Stomach (tissue), 9 donors: ENCODE data around the gene RFTN1. TPM values are rescaled to one million over a fixed set of nuclear protein-coding genes. Genes with fewer than 3 reads are reported as not detected.
A peak's percentile ranks its signal among the peaks of the same experiment; 100 is the strongest.

Source experiments
- DNase-seq, 2 donors: peaks; one replicate each; pipeline versions ENCODE4 v3.0.0 to v3.0.0-alpha.2; 2013 to 2019
- H3K27ac ChIP-seq, 5 donors: fragments of 200-600 bp in 4 of 5; sonication (generic) in 4 of 5; one replicate each; pipeline ENCODE4 v1.5.1; 2013 to 2019; ENCODE audit warnings: mild to moderate bottlenecking in 1 of 5, moderate library complexity in 1 of 5
- H3K27me3 ChIP-seq, 3 donors: fragments of 200-600 bp; sonication (generic); one replicate each; pipeline ENCODE4 v1.5.1; 2017 to 2019; ENCODE audit warnings: mixed run types in 1 of 3
- H3K36me3 ChIP-seq, 4 donors: fragments of 200-600 bp; sonication (generic); 1 replicate in 3 of 4; 2 replicates in 1 of 4; pipeline ENCODE4 v1.5.1; 2016 to 2019
- H3K4me1 ChIP-seq, 4 donors: fragments of 200-600 bp; sonication (generic); one replicate each; pipeline ENCODE4 v1.5.1; 2016 to 2019
- H3K4me3 ChIP-seq, 4 donors: fragments of 200-600 bp; sonication (generic) in 3 of 4; one replicate each; pipeline ENCODE4 v1.5.1; 2016 to 2019; ENCODE audit warnings: mild to moderate bottlenecking in 1 of 4
- H3K9me3 ChIP-seq, 4 donors: fragments of 200-600 bp; sonication (generic); one replicate each; pipeline ENCODE4 v1.5.1; 2016 to 2019
- EP300 ChIP-seq: sonication (generic); formaldehyde crosslinking; IDR thresholded peaks from one replicate; pipeline ENCODE4 v1.6.1; 2017; ENCODE audit warnings: antibody characterized with exemption
- POLR2A ChIP-seq, 4 donors: fragments of 450-650 bp; IDR thresholded peaks; one replicate each; pipeline ENCODE4 v1.6.1; 2016; ENCODE audit warnings: antibody characterized with exemption in 4 of 4, control low read depth in 2 of 4, mild to moderate bottlenecking in 1 of 4, moderate library complexity in 1 of 4
- POLR2AphosphoS5 ChIP-seq, 3 donors: sonication (generic); formaldehyde crosslinking; IDR thresholded peaks; one replicate each; pipeline ENCODE4 v1.6.1; 2016; ENCODE audit warnings: antibody characterized with exemption in 3 of 3
- WGBS, 5 donors: extraction: QIAGEN DNeasy Blood & Tissue Kit in 3 of 5; methylation state at CpG; one replicate each; pipeline versions ENCODE4 v1.1.5 to v1.1.7; 2013 to 2018; 5-methylcytosine and 5-hydroxymethylcytosine counted together
- intact Hi-C: fragments of 100-400 bp; cut with DNase I; formaldehyde crosslinking; loops from one replicate; pipeline ENCODE4 v1.15.1; 2023; ENCODE audit warnings: low total_unique reads
- polyA plus RNA-seq, 3 donors: library from polyadenylated mRNA; stranded (reverse); fragments of 200-250 nt; gene quantifications; one replicate each; pipeline ENCODE4 v1.2.3, GENCODE V29; 2013
- total RNA-seq, 5 donors: library from RNA; depleted of rRNA; stranded (reverse); fragments of >200 nt; gene quantifications; one replicate each; pipeline versions ENCODE4 v1.1.0 to v1.2.3, GENCODE V29; 2014 to 2016
- TF ChIP-seq, protein P1 (sequence below), 7 experiments: fragments of 450-650 bp in 4 of 7; fragments of 200-600 bp in 3 of 7; sonication (generic) in 3 of 7; IDR thresholded peaks; one replicate each; pipeline ENCODE4 v1.5.1; 2016 to 2019; ENCODE audit warnings: antibody characterized with exemption in 7 of 7, control low read depth in 2 of 7, mild to moderate bottlenecking in 1 of 7
- donor health status: healthy with polysubstance abuse.
- donor health status: Bipolar disorder and iron deficiency.
- donor health status: healthy.

RFTN1 gene
- total and polyA plus RNA-seq, 8 donors = 4.6 to 103 (median 18.9) TPM

DNA sequence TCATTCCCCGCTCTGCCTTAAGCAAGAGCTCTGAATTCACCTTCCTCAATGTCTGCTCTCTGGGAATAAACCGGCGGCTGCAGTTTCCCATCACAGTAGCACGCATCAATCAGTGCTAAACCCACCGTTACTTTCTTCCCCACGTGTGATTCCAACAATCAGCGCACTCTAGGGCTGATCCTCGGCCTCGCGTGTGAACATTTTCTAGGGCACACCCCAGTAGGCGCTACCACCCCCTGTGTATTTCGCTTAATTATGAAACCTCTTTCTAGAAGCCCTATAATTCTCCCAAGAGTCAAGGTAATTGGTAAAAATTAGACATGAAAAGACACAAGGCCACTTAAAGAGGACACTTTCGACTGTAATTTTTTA, 87.5 kb downstream of the RFTN1 start:
- H3K36me3 ChIP-seq = peaks cover 0 to 2% (median 0%) of the 10 kb centered on the region in 4 donors
- no peaks in the 10 kb centered on the region for H3K9me3 ChIP-seq
- no peak overlapping the region for H3K4me3 ChIP-seq
- H3K4me1 ChIP-seq = peaks cover 0 to 4% (median 0%) of the 10 kb centered on the region in 4 donors
- H3K27me3 ChIP-seq = no peaks in the 10 kb centered on the region
- DNase-seq = no peak
- intact Hi-C loops = no loop called here
- H3K27ac ChIP-seq = peak overlapping the region in 2 of 5 donors; percentile 13 to 77
- TF ChIP-seq POLR2AphosphoS5 (IDR thresholded peaks at IDR 0.05) (no peak), EP300 (no peak), POLR2A (IDR thresholded peaks at IDR 0.05) (no peak)
- TF ChIP-seq, protein P1, sequence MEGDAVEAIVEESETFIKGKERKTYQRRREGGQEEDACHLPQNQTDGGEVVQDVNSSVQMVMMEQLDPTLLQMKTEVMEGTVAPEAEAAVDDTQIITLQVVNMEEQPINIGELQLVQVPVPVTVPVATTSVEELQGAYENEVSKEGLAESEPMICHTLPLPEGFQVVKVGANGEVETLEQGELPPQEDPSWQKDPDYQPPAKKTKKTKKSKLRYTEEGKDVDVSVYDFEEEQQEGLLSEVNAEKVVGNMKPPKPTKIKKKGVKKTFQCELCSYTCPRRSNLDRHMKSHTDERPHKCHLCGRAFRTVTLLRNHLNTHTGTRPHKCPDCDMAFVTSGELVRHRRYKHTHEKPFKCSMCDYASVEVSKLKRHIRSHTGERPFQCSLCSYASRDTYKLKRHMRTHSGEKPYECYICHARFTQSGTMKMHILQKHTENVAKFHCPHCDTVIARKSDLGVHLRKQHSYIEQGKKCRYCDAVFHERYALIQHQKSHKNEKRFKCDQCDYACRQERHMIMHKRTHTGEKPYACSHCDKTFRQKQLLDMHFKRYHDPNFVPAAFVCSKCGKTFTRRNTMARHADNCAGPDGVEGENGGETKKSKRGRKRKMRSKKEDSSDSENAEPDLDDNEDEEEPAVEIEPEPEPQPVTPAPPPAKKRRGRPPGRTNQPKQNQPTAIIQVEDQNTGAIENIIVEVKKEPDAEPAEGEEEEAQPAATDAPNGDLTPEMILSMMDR (IDR thresholded peaks at IDR 0.05) = no peak
- WGBS, 5 donors = 84 to 86% (median 84%) methylated on average over 13 of the region's 13 CpGs

DNA sequence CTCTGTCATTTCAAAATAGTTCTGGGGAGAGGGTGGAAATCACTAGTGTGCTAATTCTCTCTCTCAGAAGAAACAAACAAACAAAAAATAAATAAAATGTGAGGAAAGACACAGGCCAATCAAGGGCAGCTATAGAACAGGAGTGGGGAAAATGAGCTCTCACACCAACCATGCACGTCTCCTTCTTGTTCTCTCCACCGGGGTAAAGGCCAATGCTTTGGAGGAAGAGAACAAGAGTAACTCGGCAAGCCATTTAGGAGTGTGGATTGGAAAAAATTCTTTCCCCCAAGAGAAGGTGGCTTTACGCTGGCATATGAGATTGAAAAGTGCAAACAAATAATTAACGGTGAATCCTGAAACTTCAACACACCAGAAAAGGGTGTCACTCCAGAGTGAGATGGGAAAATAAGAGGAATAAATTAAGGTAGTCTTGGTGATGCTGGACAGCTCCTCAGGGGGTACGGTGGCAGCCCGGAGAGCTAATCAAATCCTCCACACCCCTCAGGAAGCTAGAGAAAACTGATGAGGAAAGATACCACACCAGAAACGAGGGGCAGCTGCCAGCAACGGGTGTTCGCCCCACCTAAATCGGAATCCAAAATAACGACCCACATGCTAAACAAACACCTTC, 88.0 kb downstream of the RFTN1 start:
- intact Hi-C loops = no loop called here
- 61 to 75% (median 64%) methylated on average over 12 of the region's 12 CpGs for WGBS, 5 donors
- no peaks in the 10 kb centered on the region for H3K27me3 ChIP-seq

DNA sequence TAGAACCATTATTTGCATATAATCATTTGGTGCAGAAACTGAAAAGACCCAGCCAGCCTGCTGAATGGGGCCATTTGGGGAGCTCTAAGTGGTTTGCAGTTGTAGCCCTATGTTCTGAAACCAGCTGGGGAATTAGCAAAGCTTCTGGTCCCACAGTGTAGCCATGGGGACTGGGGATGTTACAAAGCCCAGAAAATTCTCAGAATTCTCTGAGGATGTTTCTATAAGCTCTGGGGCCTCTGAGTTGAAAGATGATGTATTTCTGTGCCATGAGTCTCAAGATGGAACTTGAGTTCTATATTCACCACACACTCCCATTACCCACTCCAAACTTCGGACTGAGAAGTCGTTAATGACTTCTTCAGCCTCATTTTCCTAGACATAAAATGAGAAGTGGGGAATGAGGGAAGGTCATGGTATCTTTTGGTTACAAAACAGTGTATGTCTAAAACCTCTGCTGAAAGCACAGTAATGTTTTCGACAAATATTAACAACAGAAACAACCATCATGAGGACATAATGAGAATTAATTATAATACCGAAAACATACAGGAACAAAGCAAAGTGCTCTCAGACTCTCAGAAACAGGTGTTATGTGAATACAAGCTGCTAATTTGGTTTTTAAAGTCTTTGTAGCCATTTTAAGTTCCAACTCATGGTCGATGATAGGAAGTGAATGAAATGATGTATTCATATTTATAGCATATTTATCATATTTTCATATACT, 89.4 kb downstream of the RFTN1 start:
- no peak overlapping the region for H3K27ac ChIP-seq
- H3K9me3 ChIP-seq = no peaks in the 10 kb centered on the region
- intact Hi-C loops = no loop called here
- no peak overlapping the region for H3K4me3 ChIP-seq
- peaks cover 0 to 12% (median 0%) of the 10 kb centered on the region in 4 donors for H3K4me1 ChIP-seq
- H3K36me3 ChIP-seq = no peaks in the 10 kb centered on the region
- no peak for TF ChIP-seq POLR2AphosphoS5 (IDR thresholded peaks at IDR 0.05)
- TF ChIP-seq, protein P1 (IDR thresholded peaks at IDR 0.05) = no peak
- TF ChIP-seq EP300 = no peak
- no peak for TF ChIP-seq POLR2A (IDR thresholded peaks at IDR 0.05)
- 86 to 94% (median 90%) methylated on average over 5 of the region's 5 CpGs for WGBS, 5 donors
- no peaks in the 10 kb centered on the region for H3K27me3 ChIP-seq
- DNase-seq = no peak

More for the DNA sequence above, 88.0 kb downstream of the RFTN1 start:
- H3K27ac ChIP-seq = peak overlapping the region in 1 of 5 donors; percentile 13
- no peak overlapping the region for H3K4me3 ChIP-seq
- DNase-seq = no peak
- no peaks in the 10 kb centered on the region for H3K9me3 ChIP-seq
- no peaks in the 10 kb centered on the region for H3K36me3 ChIP-seq
- TF ChIP-seq POLR2A (IDR thresholded peaks at IDR 0.05) = no peak
- TF ChIP-seq, protein P1 (IDR thresholded peaks at IDR 0.05) = no peak
- no peak for TF ChIP-seq EP300
- no peak for TF ChIP-seq POLR2AphosphoS5 (IDR thresholded peaks at IDR 0.05)
- H3K4me1 ChIP-seq = peaks cover 0 to 4% (median 0%) of the 10 kb centered on the region in 4 donors

DNA sequence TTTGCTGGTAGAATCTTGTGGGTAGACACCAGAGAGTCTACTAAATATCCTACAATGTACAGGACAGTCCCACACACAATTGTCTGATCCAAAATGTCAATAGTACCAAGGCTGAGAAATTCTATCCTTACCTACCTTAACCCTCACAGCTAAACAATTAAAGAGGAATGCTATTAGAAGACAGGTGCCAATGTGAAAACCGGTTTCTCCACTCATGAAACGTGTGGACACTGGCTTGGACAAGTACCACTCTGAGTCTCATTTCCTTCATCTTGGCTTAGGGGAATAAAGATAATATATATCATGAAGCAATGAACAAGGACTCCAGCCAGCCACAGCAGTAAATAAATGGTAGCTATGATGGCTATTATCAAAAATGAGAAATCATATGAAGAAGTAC, 90.2 kb downstream of the RFTN1 start:
- Histone ChIP-seq H3K36me3 (no peaks in the 10 kb centered on the region), H3K4me1 (peaks cover 0 to 12% (median 0%) of the 10 kb centered on the region in 4 donors), H3K27ac (no peak overlapping the region), H3K27me3 (no peaks in the 10 kb centered on the region), H3K9me3 (no peaks in the 10 kb centered on the region), H3K4me3 (no peak overlapping the region)
- DNase-seq = no peak
- TF ChIP-seq, protein P1 (IDR thresholded peaks at IDR 0.05) = no peak
- no peak for TF ChIP-seq POLR2AphosphoS5 (IDR thresholded peaks at IDR 0.05)
- TF ChIP-seq EP300 = no peak
- TF ChIP-seq POLR2A (IDR thresholded peaks at IDR 0.05) = no peak
- 46 to 87% (median 51%) methylated on average over 2 of the region's 2 CpGs for WGBS, 5 donors
- intact Hi-C loops = no loop called here
